ENCODE results near the gene VSTM1.

VSTM1 gene

GRCh38 chr19:54009440-54009839 is 54.3 kb downstream of the VSTM1 start:
- DNase-seq, result no peak

GRCh38 chr19:54002495-54003315 is 61.0 kb downstream of the VSTM1 start:
- DNase-seq, result no peak

- DNase-seq, result no peak
Measured at GRCh38 chr19:54001496-54001895, 62.2 kb downstream of the VSTM1 start.

- DNase-seq, result no peak
Measured at GRCh38 chr19:53999694-54000093, 64.0 kb downstream of the VSTM1 start.

GRCh38 chr19:53998223-53998622 is 65.5 kb downstream of the VSTM1 start:
- DNase-seq, result no peak

- DNase-seq, result no peak
Measured at GRCh38 chr19:53994811-53995210, 68.9 kb downstream of the VSTM1 start.

- no peak for DNase-seq
Measured at GRCh38 chr19:53993448-53993847, 70.2 kb downstream of the VSTM1 start.

- DNase-seq, result no peak
Measured at GRCh38 chr19:53992815-53993214, 70.9 kb downstream of the VSTM1 start.

- DNase-seq, result no peak
Measured at GRCh38 chr19:53992211-53992610, 71.5 kb downstream of the VSTM1 start.

GRCh38 chr19:53991224-53992113 is 72.2 kb downstream of the VSTM1 start, which contains the start of gene CACNG6:
Gene CACNG6, plus strand, starts transcription at chr19:53991637. Its CDS starts 1,241 bp downstream, at chr19:53992878.
- DNase-seq, result no peak

Measured in stimulated activated CD4-positive, alpha-beta T cell treated with anti-CD3 and anti-CD28 coated beads, Interleukin-2, amount 100 ng/mL, for 24 hours (primary cell).